22Rv1 (cell line): ENCODE measurements around the gene INPP5J.

Experiments
- ZFX ChIP-seq: fragments of 450-650 bp; IDR thresholded peaks from 2 replicates; pipeline ENCODE4 v1.6.1; 2017; ENCODE audit warnings: antibody characterized with exemption, borderline replicate concordance
- TF ChIP-seq, protein P1 (sequence below): fragments of 450-650 bp; IDR thresholded peaks from 2 replicates; pipeline ENCODE4 v1.5.1; 2017; ENCODE audit warnings: mild to moderate bottlenecking

GRCh38 chr22:31097941-31098631, 24.7 kb upstream of the INPP5J start:
- TF ChIP-seq ZFX: no peak
- TF ChIP-seq, protein P1, sequence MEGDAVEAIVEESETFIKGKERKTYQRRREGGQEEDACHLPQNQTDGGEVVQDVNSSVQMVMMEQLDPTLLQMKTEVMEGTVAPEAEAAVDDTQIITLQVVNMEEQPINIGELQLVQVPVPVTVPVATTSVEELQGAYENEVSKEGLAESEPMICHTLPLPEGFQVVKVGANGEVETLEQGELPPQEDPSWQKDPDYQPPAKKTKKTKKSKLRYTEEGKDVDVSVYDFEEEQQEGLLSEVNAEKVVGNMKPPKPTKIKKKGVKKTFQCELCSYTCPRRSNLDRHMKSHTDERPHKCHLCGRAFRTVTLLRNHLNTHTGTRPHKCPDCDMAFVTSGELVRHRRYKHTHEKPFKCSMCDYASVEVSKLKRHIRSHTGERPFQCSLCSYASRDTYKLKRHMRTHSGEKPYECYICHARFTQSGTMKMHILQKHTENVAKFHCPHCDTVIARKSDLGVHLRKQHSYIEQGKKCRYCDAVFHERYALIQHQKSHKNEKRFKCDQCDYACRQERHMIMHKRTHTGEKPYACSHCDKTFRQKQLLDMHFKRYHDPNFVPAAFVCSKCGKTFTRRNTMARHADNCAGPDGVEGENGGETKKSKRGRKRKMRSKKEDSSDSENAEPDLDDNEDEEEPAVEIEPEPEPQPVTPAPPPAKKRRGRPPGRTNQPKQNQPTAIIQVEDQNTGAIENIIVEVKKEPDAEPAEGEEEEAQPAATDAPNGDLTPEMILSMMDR: no peak
